Thymus (tissue), 11 donors: ENCODE data around the gene RBMX2. TPM values are rescaled to one million over a fixed set of nuclear protein-coding genes. Genes with fewer than 3 reads are reported as not detected.

Experiments used
- DNase-seq, 9 donors: peaks; one replicate each; pipeline ENCODE4 v3.0.0-alpha.2; 2013; ENCODE audit warnings: low spot score in 9 of 9, low read depth in 6 of 9, missing footprints in 1 of 9
- H3K27ac ChIP-seq, 2 donors: one replicate each; pipeline ENCODE4 v1.5.1; 2013; ENCODE audit warnings: control low read depth in 1 of 2, low read depth in 1 of 2, low read length in 1 of 2, mild to moderate bottlenecking in 1 of 2, moderate library complexity in 1 of 2
- H3K27me3 ChIP-seq, 2 donors: one replicate each; pipeline ENCODE4 v1.5.1; 2013; ENCODE audit warnings: low read length in 1 of 2; ENCODE audit not compliant: control insufficient read depth in 2 of 2, insufficient read depth in 1 of 2
- H3K36me3 ChIP-seq, 2 donors: one replicate each; pipeline ENCODE4 v1.5.1; 2013; ENCODE audit warnings: low read length in 1 of 2, mild to moderate bottlenecking in 1 of 2, moderate library complexity in 1 of 2; ENCODE audit not compliant: control insufficient read depth in 2 of 2, insufficient read depth in 2 of 2
- H3K4me1 ChIP-seq, 2 donors: one replicate each; pipeline ENCODE4 v1.5.1; 2013; ENCODE audit warnings: low read length in 2 of 2; ENCODE audit not compliant: control insufficient read depth in 2 of 2, insufficient read depth in 2 of 2
- H3K4me3 ChIP-seq, 2 donors: one replicate each; pipeline ENCODE4 v1.5.1; 2013; ENCODE audit warnings: low read length in 2 of 2, control low read depth in 1 of 2, mild to moderate bottlenecking in 1 of 2
- H3K9me3 ChIP-seq, 2 donors: one replicate each; pipeline ENCODE4 v1.5.1; 2013; ENCODE audit warnings: low read length in 1 of 2, mild to moderate bottlenecking in 1 of 2; ENCODE audit not compliant: control insufficient read depth in 2 of 2, insufficient read depth in 1 of 2
- whole genome bisulfite sequencing: extraction: QIAGEN DNeasy Blood & Tissue Kit; methylation state at CpG from one replicate; pipeline ENCODE4 v1.1.7; 2013; 5-methylcytosine and 5-hydroxymethylcytosine counted together
- polyA plus RNA-seq: library from polyadenylated mRNA; stranded (reverse); fragments of 200-250 nt; gene quantifications from one replicate; pipeline ENCODE4 v1.2.3, GENCODE V29; 2013
- total RNA-seq: library from RNA; stranded (reverse); fragments of 120-200 nt; gene quantifications from one replicate; pipeline ENCODE4 v1.2.4, GENCODE V29; 2013
- donor health status: healthy.

RBMX2 gene
- total and polyA plus RNA-seq, 2 donors = 33.8 to 45.9 TPM

DNA sequence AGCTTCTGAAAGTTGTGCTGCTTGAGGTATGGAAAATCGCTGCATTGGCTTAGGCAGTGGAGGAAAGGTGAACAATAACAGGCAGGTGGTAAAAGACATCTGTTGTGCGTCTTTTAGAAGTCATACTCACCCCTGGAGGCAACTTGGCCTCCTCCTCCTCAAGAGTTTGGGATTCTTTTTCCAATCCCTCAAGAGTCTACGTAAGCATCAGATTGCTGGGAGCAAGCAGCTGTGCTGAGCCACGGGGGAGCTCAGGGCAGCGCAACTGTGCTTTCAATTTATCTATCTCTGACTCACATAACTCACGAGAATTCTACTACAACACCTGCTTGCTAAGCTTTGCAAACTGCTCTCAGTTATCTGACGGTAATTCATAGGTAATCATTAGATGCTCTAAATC, 6.4 kb upstream of the RBMX2 start:
- no peaks in the 10 kb centered on the region for H3K36me3 ChIP-seq
- 90% methylated on average over 7 of the region's 7 CpGs for WGBS
- no peak overlapping the region for H3K27ac ChIP-seq
- H3K4me1 ChIP-seq = no peaks in the 10 kb centered on the region
- H3K27me3 ChIP-seq = peaks cover 0 to 5% of the 10 kb centered on the region in 2 donors
- H3K4me3 ChIP-seq = no peak overlapping the region
- DNase-seq = no peak
- H3K9me3 ChIP-seq = no peaks in the 10 kb centered on the region

DNA sequence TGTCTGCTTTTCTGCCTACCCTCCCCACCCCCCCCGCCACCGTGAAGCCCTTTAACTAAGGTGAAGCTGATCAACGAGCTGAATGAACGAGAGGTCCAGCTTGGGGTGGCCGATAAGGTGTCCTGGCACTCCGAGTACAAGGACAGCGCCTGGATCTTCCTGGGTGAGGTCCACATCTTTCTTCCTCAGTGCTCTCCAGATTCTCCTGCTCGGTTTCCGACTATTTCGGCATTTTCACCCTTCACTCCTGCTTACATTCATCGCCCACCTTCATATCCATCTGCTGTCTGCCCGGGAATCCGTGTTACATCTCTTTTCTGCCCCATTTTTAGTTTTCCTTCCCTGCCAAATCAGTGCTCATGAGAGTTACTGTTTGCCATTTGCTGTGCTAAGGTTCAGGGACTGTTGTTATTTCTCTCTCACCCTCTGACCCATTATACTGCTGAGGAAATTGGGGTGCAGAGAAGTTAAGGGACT, 459 bp downstream of the RBMX2 start:
- Histone ChIP-seq H3K27me3 (no peaks in the 10 kb centered on the region), H3K4me1 (peaks cover 0 to 6% of the 10 kb centered on the region in 2 donors), H3K27ac (peak overlapping the region in 1 of 2 donors; percentile 1), H3K4me3 (peak overlapping the region; percentile 73 to 78), H3K36me3 (peaks cover 12 to 13% of the 10 kb centered on the region in 2 donors), H3K9me3 (no peaks in the 10 kb centered on the region)
- 3% methylated on average over 13 of the region's 13 CpGs for WGBS
- DNase-seq = no peak

DNA sequence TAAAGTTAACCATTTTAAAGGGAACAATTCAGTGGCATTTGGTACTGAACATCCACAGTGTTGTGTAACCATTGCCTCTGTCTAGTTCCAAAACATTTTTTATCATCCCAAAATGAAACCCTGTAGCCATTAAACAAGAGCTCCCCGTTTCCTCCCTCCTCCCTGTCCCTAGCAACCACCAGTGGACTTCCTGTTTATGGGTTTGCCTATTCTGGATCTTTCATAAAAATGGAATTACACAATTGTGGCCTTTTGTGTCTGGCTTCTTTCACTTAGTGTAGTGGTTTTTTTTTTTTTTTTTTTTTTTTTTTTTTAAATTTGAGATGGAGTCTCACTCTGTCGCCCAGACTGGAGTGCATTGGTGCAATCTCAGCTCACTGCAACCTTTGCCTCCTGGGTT, 11.6 kb downstream of the RBMX2 start:
- WGBS = 96% methylated on average over 2 of the region's 2 CpGs
- H3K36me3 ChIP-seq = peaks cover 22 to 35% of the 10 kb centered on the region in 2 donors
- DNase-seq = no peak
- peaks cover 0 to 29% of the 10 kb centered on the region in 2 donors for H3K4me1 ChIP-seq
- no peak overlapping the region for H3K27ac ChIP-seq
- no peak overlapping the region for H3K4me3 ChIP-seq
- no peaks in the 10 kb centered on the region for H3K27me3 ChIP-seq
- H3K9me3 ChIP-seq = no peaks in the 10 kb centered on the region

DNA sequence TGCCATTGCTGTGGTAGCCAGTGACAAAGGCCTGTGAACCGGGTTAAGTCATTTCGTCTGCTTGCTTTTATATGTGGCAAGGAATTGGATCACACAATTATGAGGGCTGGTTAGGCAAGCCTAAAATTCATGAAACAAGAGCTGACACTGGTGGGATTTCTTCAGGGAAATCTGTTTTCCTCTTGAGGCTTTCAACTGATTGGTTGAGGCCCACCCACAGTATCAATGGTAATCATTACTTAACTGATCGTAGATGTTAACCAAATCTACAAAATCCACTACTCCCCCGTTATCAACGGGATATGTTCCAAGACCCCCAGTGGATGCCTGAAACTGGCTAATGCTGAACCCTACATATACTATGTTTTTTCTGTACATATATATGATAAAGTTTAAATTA, 13.0 kb downstream of the RBMX2 start:
- WGBS = 98% methylated on average over 5 of the region's 5 CpGs
- Histone ChIP-seq H3K9me3 (no peaks in the 10 kb centered on the region), H3K4me3 (no peak overlapping the region), H3K4me1 (peaks cover 0 to 29% of the 10 kb centered on the region in 2 donors), H3K36me3 (peaks cover 15 to 28% of the 10 kb centered on the region in 2 donors), H3K27ac (no peak overlapping the region), H3K27me3 (no peaks in the 10 kb centered on the region)
- DNase-seq = no peak

DNA sequence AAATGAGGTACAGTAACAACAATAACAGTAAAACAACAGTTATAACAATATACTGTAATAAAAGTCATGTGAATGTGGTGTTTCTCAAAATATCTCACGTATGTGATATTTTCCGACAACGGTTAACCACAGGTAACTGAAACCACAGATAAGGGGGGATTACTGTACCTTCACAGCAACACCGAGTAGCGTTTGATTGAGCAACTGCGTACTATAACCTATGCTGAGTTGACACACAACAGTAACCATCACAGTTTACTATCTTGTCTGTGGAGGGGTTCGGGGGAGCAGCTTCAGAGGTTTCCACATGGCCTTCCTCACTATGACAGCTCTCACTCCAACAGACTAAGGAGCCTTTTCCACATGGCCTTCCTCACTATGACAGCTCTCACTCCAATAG, 13.4 kb downstream of the RBMX2 start:
- Histone ChIP-seq H3K36me3 (peaks cover 12 to 26% of the 10 kb centered on the region in 2 donors), H3K4me1 (peaks cover 0 to 29% of the 10 kb centered on the region in 2 donors), H3K4me3 (no peak overlapping the region), H3K27me3 (no peaks in the 10 kb centered on the region), H3K9me3 (no peaks in the 10 kb centered on the region), H3K27ac (peak overlapping the region in 1 of 2 donors; percentile 12)
- DNase-seq = peak in 1 of 9 donors; percentile 47
- 85% methylated on average over 7 of the region's 7 CpGs for WGBS

DNA sequence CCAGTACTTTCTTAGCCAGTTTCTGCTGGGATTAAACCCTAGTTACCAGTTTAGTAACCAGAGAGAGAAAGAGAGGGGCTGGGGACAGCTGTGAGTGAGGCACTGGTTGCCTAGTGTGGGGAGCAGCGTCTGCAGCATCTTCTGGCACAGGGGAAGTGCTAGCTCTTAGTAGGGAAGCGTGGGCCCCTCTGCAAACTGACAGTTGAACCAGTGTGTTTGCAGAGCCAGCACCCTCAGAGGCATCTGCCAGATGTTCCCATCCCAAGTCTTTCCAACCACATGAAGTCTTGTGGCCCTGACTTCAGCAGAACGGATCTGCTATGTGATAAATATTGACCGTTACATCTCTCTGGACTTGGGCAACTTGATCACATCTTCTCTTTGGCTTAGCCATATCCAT, 15.0 kb downstream of the RBMX2 start:
- peak overlapping the region in 1 of 2 donors; percentile 32 for H3K27ac ChIP-seq
- peaks cover 12 to 18% of the 10 kb centered on the region in 2 donors for H3K36me3 ChIP-seq
- peak in 1 of 9 donors; percentile 35 for DNase-seq
- no peak overlapping the region for H3K4me3 ChIP-seq
- no peaks in the 10 kb centered on the region for H3K9me3 ChIP-seq
- 81% methylated on average over 4 of the region's 4 CpGs for WGBS
- no peaks in the 10 kb centered on the region for H3K27me3 ChIP-seq
- peaks cover 0 to 29% of the 10 kb centered on the region in 2 donors for H3K4me1 ChIP-seq

DNA sequence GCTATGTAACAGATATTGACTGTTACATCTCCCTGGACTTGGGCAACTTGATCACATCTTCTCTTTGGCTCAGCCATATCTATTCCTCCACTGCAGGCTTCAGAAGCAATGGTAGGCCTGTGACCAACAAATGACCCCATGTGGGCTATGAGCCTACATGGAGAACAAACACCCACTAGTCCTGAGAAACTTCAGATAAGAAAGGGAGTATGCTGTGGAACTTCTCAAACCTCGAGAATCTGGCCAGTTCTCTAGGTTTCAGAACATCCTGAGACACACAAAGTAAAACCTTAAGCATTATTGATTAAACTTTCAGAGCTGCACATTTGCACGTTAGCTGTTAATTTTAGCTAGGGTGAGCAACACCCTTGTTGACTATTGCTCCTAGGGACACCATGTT, 16.3 kb downstream of the RBMX2 start:
- 95% methylated on average over 2 of the region's 2 CpGs for WGBS
- H3K27ac ChIP-seq = no peak overlapping the region
- H3K9me3 ChIP-seq = no peaks in the 10 kb centered on the region
- no peak for DNase-seq
- no peaks in the 10 kb centered on the region for H3K27me3 ChIP-seq
- peaks cover 8 to 12% of the 10 kb centered on the region in 2 donors for H3K36me3 ChIP-seq
- no peak overlapping the region for H3K4me3 ChIP-seq
- peaks cover 0 to 29% of the 10 kb centered on the region in 2 donors for H3K4me1 ChIP-seq

DNA sequence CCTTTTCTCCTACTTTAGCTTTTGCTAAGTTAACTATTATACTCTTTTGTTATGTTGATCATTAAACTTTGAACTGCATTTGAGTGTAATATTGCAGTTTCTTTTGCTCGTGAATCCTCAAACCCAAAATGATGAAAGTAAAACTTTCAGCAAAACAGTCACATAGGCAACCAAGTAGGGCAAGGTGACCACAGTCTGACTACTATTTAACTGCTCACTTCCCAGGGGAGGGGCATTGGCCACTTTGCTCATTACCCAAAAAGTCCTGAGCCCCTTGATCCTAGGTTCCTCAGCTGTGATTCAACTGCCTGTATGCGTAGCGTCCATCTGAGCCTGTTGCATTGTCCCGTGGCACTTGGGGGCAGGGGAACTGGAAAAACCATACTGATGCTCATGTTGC, 17.0 kb downstream of the RBMX2 start:
- H3K27me3 ChIP-seq = no peaks in the 10 kb centered on the region
- peaks cover 8 to 10% of the 10 kb centered on the region in 2 donors for H3K36me3 ChIP-seq
- H3K27ac ChIP-seq = no peak overlapping the region
- H3K4me3 ChIP-seq = no peak overlapping the region
- no peak for DNase-seq
- no peaks in the 10 kb centered on the region for H3K9me3 ChIP-seq
- WGBS = 92% methylated on average over 4 of the region's 4 CpGs
- H3K4me1 ChIP-seq = peaks cover 0 to 29% of the 10 kb centered on the region in 2 donors

DNA sequence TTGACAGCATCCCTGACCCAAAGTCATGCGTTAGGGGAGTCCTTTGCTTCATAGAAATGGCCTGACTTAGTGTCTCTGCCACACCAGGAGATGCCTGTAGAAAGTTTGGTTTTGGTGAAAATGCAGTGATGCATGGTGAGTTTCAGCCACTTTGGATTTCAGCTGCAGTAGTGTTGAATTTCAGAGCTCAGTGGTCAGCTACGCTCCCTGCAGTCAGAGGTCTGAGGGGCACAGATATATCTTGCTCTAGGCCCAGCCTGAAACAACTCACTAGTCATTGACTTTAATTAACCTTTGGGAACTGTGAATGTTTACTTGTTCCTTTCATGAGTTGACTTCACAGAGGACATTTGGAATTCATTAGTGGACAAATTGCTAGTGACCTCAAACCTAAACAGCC, 17.5 kb downstream of the RBMX2 start:
- Histone ChIP-seq H3K4me3 (no peak overlapping the region), H3K4me1 (peaks cover 0 to 29% of the 10 kb centered on the region in 2 donors), H3K27ac (no peak overlapping the region), H3K36me3 (peaks cover 5 to 6% of the 10 kb centered on the region in 2 donors), H3K9me3 (no peaks in the 10 kb centered on the region), H3K27me3 (no peaks in the 10 kb centered on the region)
- DNase-seq = no peak
- 90% methylated on average over 2 of the region's 2 CpGs for WGBS
